Liver (tissue), 9 donors: Measurements from ENCODE around the gene F11. TPM values are rescaled to one million over a fixed set of nuclear protein-coding genes. Genes with fewer than 3 reads are reported as not detected.

Experiments used
- DNase-seq: peaks from one replicate; pipeline ENCODE4 v3.0.0-alpha.2; 2017; ENCODE audit warnings: low spot score
- H3K27ac ChIP-seq, 2 donors: one replicate each; pipeline ENCODE4 v1.7.0; 2013; ENCODE audit warnings: inconsistent platforms in 2 of 2, low read length in 2 of 2, control low read depth in 1 of 2, low read depth in 1 of 2, mild to moderate bottlenecking in 1 of 2
- H3K27me3 ChIP-seq, 4 donors: one replicate each; pipeline versions ENCODE4 v1.6.1 to v1.7.0; 2013; ENCODE audit warnings: low read length in 3 of 4, inconsistent platforms in 1 of 4, mild to moderate bottlenecking in 1 of 4, moderate library complexity in 1 of 4; ENCODE audit not compliant: control insufficient read depth in 4 of 4, insufficient read depth in 4 of 4
- H3K36me3 ChIP-seq, 4 donors: one replicate each; pipeline versions ENCODE4 v1.6.1 to v1.7.0; 2013; ENCODE audit warnings: low read length in 3 of 4, mild to moderate bottlenecking in 3 of 4, low read depth in 1 of 4, moderate library complexity in 1 of 4; ENCODE audit not compliant: control insufficient read depth in 4 of 4, insufficient read depth in 3 of 4
- H3K4me1 ChIP-seq, 4 donors: one replicate each; pipeline versions ENCODE4 v1.6.1 to v1.7.0; 2013; ENCODE audit warnings: low read length in 3 of 4, mild to moderate bottlenecking in 3 of 4, moderate library complexity in 1 of 4; ENCODE audit not compliant: control insufficient read depth in 4 of 4, insufficient read depth in 4 of 4
- H3K4me3 ChIP-seq, 3 donors: one replicate each; pipeline versions ENCODE4 v1.6.1 to v1.7.0; 2013; ENCODE audit warnings: low read length in 3 of 3, control low read depth in 1 of 3, low read depth in 1 of 3, mild to moderate bottlenecking in 1 of 3
- H3K9ac ChIP-seq, 2 donors: one replicate each; pipeline ENCODE4 v1.7.0; 2013; ENCODE audit warnings: low read length in 2 of 2, mild to moderate bottlenecking in 2 of 2, moderate library complexity in 2 of 2, control low read depth in 1 of 2, low read depth in 1 of 2
- H3K9me3 ChIP-seq, 4 donors: one replicate each; pipeline versions ENCODE4 v1.6.1 to v1.7.0; 2013; ENCODE audit warnings: low read length in 3 of 4; ENCODE audit not compliant: control insufficient read depth in 4 of 4
- EGR1 ChIP-seq, 2 donors: IDR thresholded peaks; 2 replicates each; pipeline ENCODE4 v1.6.1; 2016 to 2018; ENCODE audit warnings: antibody characterized with exemption in 2 of 2, low read depth in 2 of 2
- FOXA1 ChIP-seq: IDR thresholded peaks from 2 replicates; pipeline ENCODE4 v1.6.1; 2016; ENCODE audit warnings: antibody characterized with exemption
- FOXA2 ChIP-seq: IDR thresholded peaks from 2 replicates; pipeline ENCODE4 v1.6.1; 2016; ENCODE audit warnings: antibody characterized with exemption
- GABPA ChIP-seq, 2 donors: IDR thresholded peaks in 1 of 2; conservative IDR thresholded peaks in 1 of 2; 2 replicates each; pipeline ENCODE4 v1.6.1; 2016; ENCODE audit warnings: antibody characterized with exemption in 2 of 2, mild to moderate bottlenecking in 1 of 2, moderate library complexity in 1 of 2
- HNF4A ChIP-seq, 2 donors: conservative IDR thresholded peaks; 2 replicates each; pipeline ENCODE4 v1.6.1; 2016; ENCODE audit warnings: antibody characterized with exemption in 2 of 2, mild to moderate bottlenecking in 2 of 2
- HNF4G ChIP-seq: IDR thresholded peaks from 2 replicates; pipeline ENCODE4 v1.6.1; 2016; ENCODE audit warnings: antibody characterized with exemption
- JUND ChIP-seq, 2 donors: IDR thresholded peaks; 2 replicates each; pipeline ENCODE4 v1.6.1; 2016; ENCODE audit warnings: antibody characterized with exemption in 2 of 2
- NR2F2 ChIP-seq: IDR thresholded peaks from 2 replicates; pipeline ENCODE4 v1.6.1; 2016; ENCODE audit warnings: antibody characterized with exemption
- RXRA ChIP-seq, 2 donors: IDR thresholded peaks; 2 replicates each; pipeline ENCODE4 v1.6.1; 2017 to 2018; ENCODE audit warnings: antibody characterized with exemption in 2 of 2, mild to moderate bottlenecking in 1 of 2
- SP1 ChIP-seq: IDR thresholded peaks from 2 replicates; pipeline ENCODE4 v1.6.1; 2018; ENCODE audit warnings: antibody characterized with exemption, mild to moderate bottlenecking
- YY1 ChIP-seq: IDR thresholded peaks from 2 replicates; pipeline ENCODE4 v1.6.1; 2016; ENCODE audit warnings: antibody characterized with exemption, mild to moderate bottlenecking
- WGBS: extraction: QIAGEN DNeasy Blood & Tissue Kit; methylation state at CpG from one replicate; pipeline ENCODE4 v1.1.7; 2013; 5-methylcytosine and 5-hydroxymethylcytosine counted together
- polyA plus RNA-seq, 2 donors: library from polyadenylated mRNA; stranded (reverse) in 1 of 2; unstranded in 1 of 2; fragments of 200-250 nt in 1 of 2; fragments of >200 nt in 1 of 2; fragmentation: Nextera tagmentation in 1 of 2; extraction: Ambion mirVana in 1 of 2; gene quantifications; one replicate each; pipeline versions ENCODE4 v1.2.1 to v1.2.3, GENCODE V29; 2013 to 2015
- total RNA-seq, 2 donors: library from RNA; depleted of rRNA; stranded (reverse); fragments of >200 nt; gene quantifications; one replicate each; pipeline ENCODE4 v1.2.3, GENCODE V29; 2014
- TF ChIP-seq, protein P1 (sequence below): IDR thresholded peaks from 2 replicates; pipeline ENCODE4 v1.6.1; 2016; ENCODE audit warnings: antibody characterized with exemption, mild to moderate bottlenecking
- TF ChIP-seq, protein P2 (sequence below): fragments of 150-350 bp; IDR thresholded peaks from 2 replicates; pipeline ENCODE4 v1.5.1; 2017; ENCODE audit warnings: improper control_type of control experiment, low read depth, low read length; ENCODE audit not compliant: missing input control
- TF ChIP-seq, protein P3 (sequence below): IDR thresholded peaks from 2 replicates; pipeline ENCODE4 v1.6.1; 2016; ENCODE audit warnings: antibody characterized with exemption
- TF ChIP-seq, protein P4 (sequence below): IDR thresholded peaks from 2 replicates; pipeline ENCODE4 v1.6.1; 2016; ENCODE audit warnings: antibody characterized with exemption
- TF ChIP-seq, protein P5 (sequence below): IDR thresholded peaks from 2 replicates; pipeline ENCODE4 v1.6.1; 2016; ENCODE audit warnings: antibody characterized with exemption
- donor health status: healthy.
- donor health status: healthy.
- donor health status: healthy.
- donor health status: healthy.
- donor health status: healthy.

Gene F11
- total and polyA plus RNA-seq, 4 donors: 54.6 to 207 (median 115) TPM

DNA sequence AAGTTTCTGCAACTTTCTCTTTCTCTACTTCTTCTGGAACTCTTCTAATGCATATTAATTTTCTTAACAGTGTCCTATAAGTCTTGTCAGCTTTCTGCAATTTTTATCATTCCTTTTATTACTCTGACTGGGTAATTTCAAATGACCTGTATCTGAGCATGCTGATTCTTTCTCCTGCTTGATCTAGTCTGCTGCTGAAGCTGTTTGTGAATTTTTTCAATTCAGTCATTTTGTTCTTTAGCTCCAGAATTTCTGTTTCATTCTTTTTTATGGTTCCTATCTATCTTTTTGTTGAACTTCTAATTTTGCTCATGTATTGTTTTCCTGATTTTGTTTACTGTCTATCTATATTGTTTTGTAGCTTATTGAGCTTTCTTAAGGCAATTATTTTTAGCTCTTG lies 40.1 kb upstream of the F11 start:
- H3K27me3 ChIP-seq: no peaks in the 10 kb centered on the region
- H3K36me3 ChIP-seq: no peaks in the 10 kb centered on the region
- DNase-seq: no peak
- no peak overlapping the region for H3K27ac ChIP-seq
- TF ChIP-seq SP1 (no peak), GABPA (IDR thresholded peaks at IDR 0.05 in 1 of 2, conservative IDR thresholded peaks at IDR 0.05 in 1 of 2) (no peak)
- TF ChIP-seq, protein P1, sequence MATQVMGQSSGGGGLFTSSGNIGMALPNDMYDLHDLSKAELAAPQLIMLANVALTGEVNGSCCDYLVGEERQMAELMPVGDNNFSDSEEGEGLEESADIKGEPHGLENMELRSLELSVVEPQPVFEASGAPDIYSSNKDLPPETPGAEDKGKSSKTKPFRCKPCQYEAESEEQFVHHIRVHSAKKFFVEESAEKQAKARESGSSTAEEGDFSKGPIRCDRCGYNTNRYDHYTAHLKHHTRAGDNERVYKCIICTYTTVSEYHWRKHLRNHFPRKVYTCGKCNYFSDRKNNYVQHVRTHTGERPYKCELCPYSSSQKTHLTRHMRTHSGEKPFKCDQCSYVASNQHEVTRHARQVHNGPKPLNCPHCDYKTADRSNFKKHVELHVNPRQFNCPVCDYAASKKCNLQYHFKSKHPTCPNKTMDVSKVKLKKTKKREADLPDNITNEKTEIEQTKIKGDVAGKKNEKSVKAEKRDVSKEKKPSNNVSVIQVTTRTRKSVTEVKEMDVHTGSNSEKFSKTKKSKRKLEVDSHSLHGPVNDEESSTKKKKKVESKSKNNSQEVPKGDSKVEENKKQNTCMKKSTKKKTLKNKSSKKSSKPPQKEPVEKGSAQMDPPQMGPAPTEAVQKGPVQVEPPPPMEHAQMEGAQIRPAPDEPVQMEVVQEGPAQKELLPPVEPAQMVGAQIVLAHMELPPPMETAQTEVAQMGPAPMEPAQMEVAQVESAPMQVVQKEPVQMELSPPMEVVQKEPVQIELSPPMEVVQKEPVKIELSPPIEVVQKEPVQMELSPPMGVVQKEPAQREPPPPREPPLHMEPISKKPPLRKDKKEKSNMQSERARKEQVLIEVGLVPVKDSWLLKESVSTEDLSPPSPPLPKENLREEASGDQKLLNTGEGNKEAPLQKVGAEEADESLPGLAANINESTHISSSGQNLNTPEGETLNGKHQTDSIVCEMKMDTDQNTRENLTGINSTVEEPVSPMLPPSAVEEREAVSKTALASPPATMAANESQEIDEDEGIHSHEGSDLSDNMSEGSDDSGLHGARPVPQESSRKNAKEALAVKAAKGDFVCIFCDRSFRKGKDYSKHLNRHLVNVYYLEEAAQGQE: no peak
- TF ChIP-seq, protein P2, sequence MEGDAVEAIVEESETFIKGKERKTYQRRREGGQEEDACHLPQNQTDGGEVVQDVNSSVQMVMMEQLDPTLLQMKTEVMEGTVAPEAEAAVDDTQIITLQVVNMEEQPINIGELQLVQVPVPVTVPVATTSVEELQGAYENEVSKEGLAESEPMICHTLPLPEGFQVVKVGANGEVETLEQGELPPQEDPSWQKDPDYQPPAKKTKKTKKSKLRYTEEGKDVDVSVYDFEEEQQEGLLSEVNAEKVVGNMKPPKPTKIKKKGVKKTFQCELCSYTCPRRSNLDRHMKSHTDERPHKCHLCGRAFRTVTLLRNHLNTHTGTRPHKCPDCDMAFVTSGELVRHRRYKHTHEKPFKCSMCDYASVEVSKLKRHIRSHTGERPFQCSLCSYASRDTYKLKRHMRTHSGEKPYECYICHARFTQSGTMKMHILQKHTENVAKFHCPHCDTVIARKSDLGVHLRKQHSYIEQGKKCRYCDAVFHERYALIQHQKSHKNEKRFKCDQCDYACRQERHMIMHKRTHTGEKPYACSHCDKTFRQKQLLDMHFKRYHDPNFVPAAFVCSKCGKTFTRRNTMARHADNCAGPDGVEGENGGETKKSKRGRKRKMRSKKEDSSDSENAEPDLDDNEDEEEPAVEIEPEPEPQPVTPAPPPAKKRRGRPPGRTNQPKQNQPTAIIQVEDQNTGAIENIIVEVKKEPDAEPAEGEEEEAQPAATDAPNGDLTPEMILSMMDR: no peak
- TF ChIP-seq, protein P3, sequence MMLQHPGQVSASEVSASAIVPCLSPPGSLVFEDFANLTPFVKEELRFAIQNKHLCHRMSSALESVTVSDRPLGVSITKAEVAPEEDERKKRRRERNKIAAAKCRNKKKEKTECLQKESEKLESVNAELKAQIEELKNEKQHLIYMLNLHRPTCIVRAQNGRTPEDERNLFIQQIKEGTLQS: no peak
- no peak overlapping the region for H3K9ac ChIP-seq
- H3K9me3 ChIP-seq: no peaks in the 10 kb centered on the region
- no peak overlapping the region for H3K4me3 ChIP-seq
- peaks cover 15 to 45% (median 22%) of the 10 kb centered on the region in 4 donors for H3K4me1 ChIP-seq

DNA sequence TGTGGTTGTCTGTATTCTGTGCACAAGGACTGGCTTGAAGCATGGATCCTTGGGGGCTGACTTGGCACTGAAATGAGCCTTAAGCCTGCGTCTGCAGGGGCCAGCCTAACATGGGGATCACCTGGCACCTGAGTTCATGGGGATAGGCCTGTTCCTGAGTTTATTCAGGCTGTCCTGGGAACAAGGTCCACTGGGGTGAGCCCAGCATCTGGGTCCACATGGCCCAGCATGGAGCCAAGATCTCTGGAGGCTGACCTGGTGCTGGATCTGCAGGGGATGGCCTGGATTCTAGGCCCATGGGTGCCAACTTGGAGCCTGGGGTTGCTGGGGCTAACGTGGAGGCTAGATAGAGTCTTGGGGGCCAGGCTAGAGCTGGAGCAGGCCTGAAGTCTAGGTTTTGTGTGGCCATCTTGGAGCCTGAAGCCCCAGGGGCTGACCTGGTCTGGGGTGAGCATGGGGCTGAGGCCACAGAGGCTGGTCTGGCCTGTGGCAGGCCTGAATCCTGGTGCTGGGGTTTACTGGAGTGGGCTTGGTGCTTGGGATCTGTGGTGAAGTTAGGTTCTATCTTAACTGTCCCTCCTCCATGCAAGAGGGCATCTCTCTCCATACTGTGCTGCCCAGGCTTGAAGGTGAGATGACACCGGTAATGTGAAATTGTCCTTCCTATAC lies 39.3 kb upstream of the F11 start:
- H3K4me1 ChIP-seq: peaks cover 15 to 48% (median 25%) of the 10 kb centered on the region in 4 donors
- peak overlapping the region; percentile 83 to 88 for H3K27ac ChIP-seq
- DNase-seq: no peak
- H3K9ac ChIP-seq: peak overlapping the region in 1 of 2 donors; percentile 56
- H3K4me3 ChIP-seq: no peak overlapping the region
- WGBS: 51% methylated on average over 3 of the region's 3 CpGs
- no peaks in the 10 kb centered on the region for H3K36me3 ChIP-seq
- no peaks in the 10 kb centered on the region for H3K27me3 ChIP-seq
- H3K9me3 ChIP-seq: no peaks in the 10 kb centered on the region
- TF ChIP-seq, protein P4, sequence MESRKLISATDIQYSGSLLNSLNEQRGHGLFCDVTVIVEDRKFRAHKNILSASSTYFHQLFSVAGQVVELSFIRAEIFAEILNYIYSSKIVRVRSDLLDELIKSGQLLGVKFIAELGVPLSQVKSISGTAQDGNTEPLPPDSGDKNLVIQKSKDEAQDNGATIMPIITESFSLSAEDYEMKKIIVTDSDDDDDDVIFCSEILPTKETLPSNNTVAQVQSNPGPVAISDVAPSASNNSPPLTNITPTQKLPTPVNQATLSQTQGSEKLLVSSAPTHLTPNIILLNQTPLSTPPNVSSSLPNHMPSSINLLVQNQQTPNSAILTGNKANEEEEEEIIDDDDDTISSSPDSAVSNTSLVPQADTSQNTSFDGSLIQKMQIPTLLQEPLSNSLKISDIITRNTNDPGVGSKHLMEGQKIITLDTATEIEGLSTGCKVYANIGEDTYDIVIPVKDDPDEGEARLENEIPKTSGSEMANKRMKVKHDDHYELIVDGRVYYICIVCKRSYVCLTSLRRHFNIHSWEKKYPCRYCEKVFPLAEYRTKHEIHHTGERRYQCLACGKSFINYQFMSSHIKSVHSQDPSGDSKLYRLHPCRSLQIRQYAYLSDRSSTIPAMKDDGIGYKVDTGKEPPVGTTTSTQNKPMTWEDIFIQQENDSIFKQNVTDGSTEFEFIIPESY: no peak
- TF ChIP-seq, protein P1: no peak
- TF ChIP-seq EGR1 (IDR thresholded peaks at IDR 0.05; ENCODE audit: low read depth in 2 of 2): no peak
- peak; percentile 64 for TF ChIP-seq HNF4G
- TF ChIP-seq, protein P3: no peak
- TF ChIP-seq GABPA (IDR thresholded peaks at IDR 0.05 in 1 of 2, conservative IDR thresholded peaks at IDR 0.05 in 1 of 2): no peak
- TF ChIP-seq FOXA2: no peak
- no peak for TF ChIP-seq YY1
- peak; percentile 57 to 77 for TF ChIP-seq RXRA (IDR thresholded peaks at IDR 0.05)
- TF ChIP-seq SP1: peak; percentile 64
- TF ChIP-seq FOXA1: no peak
- peak; percentile 75 to 82 for TF ChIP-seq HNF4A (conservative IDR thresholded peaks at IDR 0.05)
- no peak for TF ChIP-seq NR2F2
- TF ChIP-seq JUND (IDR thresholded peaks at IDR 0.05): no peak
- TF ChIP-seq, protein P5, sequence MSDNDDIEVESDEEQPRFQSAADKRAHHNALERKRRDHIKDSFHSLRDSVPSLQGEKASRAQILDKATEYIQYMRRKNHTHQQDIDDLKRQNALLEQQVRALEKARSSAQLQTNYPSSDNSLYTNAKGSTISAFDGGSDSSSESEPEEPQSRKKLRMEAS: no peak
